Suppressor macrophage treated with lipopolysaccharide for 1 hour (primary cell): ENCODE results near the gene TMEM129.
A peak's percentile ranks its signal among the peaks of the same experiment; 100 is the strongest.

Experiments
- DNase-seq, 3 donors: peaks; one replicate each; pipeline ENCODE4 v3.0.0-alpha.2; 2020 to 2022

Gene TMEM129

GRCh38 chr4:1741208-1741607 is 20.1 kb upstream of the TMEM129 start:
- DNase-seq = no peak

- DNase-seq = no peak
These were observed 19.0 kb upstream of the TMEM129 start for GRCh38 chr4:1740021-1740545.

- no peak for DNase-seq
These were observed 18.2 kb upstream of the TMEM129 start for GRCh38 chr4:1739358-1739757.

- no peak for DNase-seq
These were observed 17.3 kb upstream of the TMEM129 start for GRCh38 chr4:1738410-1738809.

- DNase-seq = no peak
These were observed 16.5 kb upstream of the TMEM129 start for GRCh38 chr4:1737666-1738065.

- no peak for DNase-seq
These were observed 15.7 kb upstream of the TMEM129 start for GRCh38 chr4:1736812-1737211.

- no peak for DNase-seq
These were observed 14.1 kb upstream of the TMEM129 start for GRCh38 chr4:1735215-1735614.

- no peak for DNase-seq
These were observed 11.8 kb upstream of the TMEM129 start for GRCh38 chr4:1732911-1733310.

- no peak for DNase-seq
These were observed 10.1 kb upstream of the TMEM129 start for GRCh38 chr4:1731180-1731579.

GRCh38 chr4:1730532-1731135 is 9.5 kb upstream of the TMEM129 start:
- no peak for DNase-seq

GRCh38 chr4:1728061-1728980 is 7.2 kb upstream of the TMEM129 start:
- DNase-seq = no peak

- peak; percentile 79 to 88 (median 82) for DNase-seq
These were observed 6.3 kb upstream of the TMEM129 start for GRCh38 chr4:1727117-1728031.

GRCh38 chr4:1726146-1726934 is 5.2 kb upstream of the TMEM129 start:
- peak; percentile 92 to 94 (median 94) for DNase-seq

GRCh38 chr4:1725521-1725920 is 4.4 kb upstream of the TMEM129 start:
- no peak for DNase-seq

GRCh38 chr4:1723131-1723801 is 2.1 kb upstream of the TMEM129 start:
- peak; percentile 55 to 81 (median 74) for DNase-seq

- peak; percentile 44 to 73 (median 68) for DNase-seq
These were observed 1.5 kb upstream of the TMEM129 start for GRCh38 chr4:1722551-1723118.

- DNase-seq = peak in 2 of 3 donors; percentile 55 to 63
These were observed 785 bp upstream of the TMEM129 start for GRCh38 chr4:1721666-1722550.

GRCh38 chr4:1720163-1720983 is 750 bp downstream of the TMEM129 start:
- DNase-seq = peak; percentile 44 to 69 (median 49)
